LNCAP (cell line): ENCODE measurements around the gene HMCN2.
A peak's percentile ranks its signal among the peaks of the same experiment; 100 is the strongest.

Source experiments
- CTCF ChIP-seq: fragments of 450-650 bp; IDR thresholded peaks from 2 replicates; pipeline ENCODE4 v1.5.1; 2017; ENCODE audit warnings: mild to moderate bottlenecking

HMCN2 gene

GRCh38 chr9:130341839-130342713 lies 76.5 kb downstream of the HMCN2 start:
- TF ChIP-seq CTCF = no peak

DNA sequence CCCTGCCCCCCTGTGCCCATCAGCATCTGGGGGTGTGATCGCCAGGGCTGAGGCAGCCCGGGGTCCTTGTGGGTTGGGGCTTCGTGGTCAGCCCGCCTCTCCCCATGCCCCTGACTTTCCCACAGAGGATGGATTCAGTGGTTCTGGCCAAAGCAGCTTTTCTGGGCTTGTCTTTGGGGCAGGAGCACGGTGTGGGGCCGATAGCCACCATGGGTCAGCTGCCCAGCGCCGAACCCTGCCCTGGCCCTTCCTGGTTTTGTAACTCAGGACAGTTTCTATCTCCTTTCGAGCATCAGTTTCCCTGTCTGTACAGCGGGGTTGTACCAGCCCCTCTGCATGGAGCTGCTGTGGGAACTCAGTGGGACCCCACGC lies 77.1 kb downstream of the HMCN2 start:
- no peak for TF ChIP-seq CTCF

- peak; percentile 97 for TF ChIP-seq CTCF
Observed at GRCh38 chr9:130343445-130343918, 77.9 kb downstream of the HMCN2 start.

GRCh38 chr9:130344366-130344765 lies 78.8 kb downstream of the HMCN2 start:
- no peak for TF ChIP-seq CTCF

GRCh38 chr9:130345009-130345896 lies 79.7 kb downstream of the HMCN2 start:
- TF ChIP-seq CTCF = no peak

- no peak for TF ChIP-seq CTCF
Observed at GRCh38 chr9:130345897-130346385, 80.4 kb downstream of the HMCN2 start.

GRCh38 chr9:130346431-130346830 lies 80.9 kb downstream of the HMCN2 start:
- TF ChIP-seq CTCF = no peak
